NCI-H187 treated with DMSO at 0.1 percent for 48 hours (cell line): ENCODE data around the gene M1AP.

ENCODE experiments used
- DNase-seq: peaks from one replicate; lab custom pipeline; 2025; lab: John Stamatoyannopoulos, UW

M1AP gene

DNA sequence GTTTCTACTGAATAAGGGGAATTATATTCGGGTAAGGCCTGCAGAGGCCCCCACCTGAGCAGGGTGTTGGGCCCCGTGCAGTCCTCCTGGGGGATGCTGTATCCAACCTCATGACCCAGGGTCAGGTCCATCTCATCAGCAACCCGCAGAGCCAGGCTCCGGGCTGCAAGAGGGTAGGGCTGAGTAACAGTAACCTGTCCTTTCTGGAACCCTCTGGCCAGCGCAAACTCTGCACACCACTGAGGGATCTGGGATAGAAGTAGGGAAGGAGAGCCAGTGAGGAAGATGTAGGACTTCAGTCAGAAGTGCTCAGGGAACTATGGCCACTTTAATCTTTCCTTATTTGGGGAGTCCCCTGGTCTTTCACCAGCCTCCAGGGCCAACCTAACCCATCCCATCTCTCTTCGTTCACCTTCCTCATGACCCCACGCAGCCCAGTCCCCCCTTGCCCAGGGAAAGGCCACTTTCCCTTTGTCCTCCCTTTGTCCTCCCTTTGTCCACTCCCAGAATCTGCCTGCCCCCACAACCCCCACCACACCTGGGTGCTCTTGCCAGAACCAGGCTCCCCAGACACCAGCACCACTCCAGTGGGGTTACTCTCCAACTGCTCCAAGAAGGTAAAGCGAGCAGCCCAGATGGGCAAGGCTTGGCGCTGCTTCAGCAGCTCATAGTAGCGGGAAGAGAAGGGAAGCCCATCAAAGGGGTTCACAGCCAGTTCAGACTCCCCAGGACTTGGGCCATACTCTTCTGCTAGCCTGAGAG, 123.0 kb downstream of the M1AP start:
- no peak for DNase-seq

DNA sequence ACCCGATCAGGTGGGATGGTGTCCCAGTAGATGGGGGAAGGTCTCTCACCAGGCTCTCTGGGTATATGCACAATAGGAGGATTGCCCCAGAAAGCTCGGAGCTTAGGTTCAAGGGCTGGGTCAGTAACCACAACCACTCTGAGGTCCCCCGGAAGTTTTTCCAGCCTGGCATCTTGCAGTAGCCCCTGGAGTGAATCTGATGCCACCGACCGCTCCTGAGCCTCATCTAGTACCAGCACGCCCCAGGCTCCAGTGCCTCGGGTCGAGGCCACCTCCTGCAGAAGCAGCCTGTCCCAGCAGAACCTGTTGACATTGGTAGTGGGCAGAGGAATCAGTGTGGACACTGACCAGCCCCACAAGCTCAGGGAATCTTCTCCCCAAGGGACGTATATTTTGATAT, 124.1 kb downstream of the M1AP start:
- DNase-seq, result no peak

DNA sequence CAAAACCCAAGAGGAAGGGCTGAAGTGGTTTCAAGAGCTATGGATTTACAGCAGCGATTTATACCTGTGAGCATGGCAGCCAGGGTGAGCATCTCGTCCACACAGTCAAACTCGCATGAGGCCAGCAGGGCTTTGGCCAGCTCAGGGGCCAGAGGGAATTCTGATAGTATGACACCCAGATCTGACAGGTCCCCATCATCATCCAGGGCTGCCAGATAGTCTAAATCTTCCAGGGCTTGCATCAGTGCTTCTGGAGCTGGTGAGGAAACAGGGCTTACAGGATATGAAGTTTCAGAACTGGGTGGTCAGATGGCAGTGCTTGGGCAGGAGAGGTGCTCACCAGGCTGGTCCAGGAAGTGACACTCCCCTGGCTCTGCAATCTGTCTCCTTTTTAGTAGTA, 125.6 kb downstream of the M1AP start:
- DNase-seq, result no peak

DNA sequence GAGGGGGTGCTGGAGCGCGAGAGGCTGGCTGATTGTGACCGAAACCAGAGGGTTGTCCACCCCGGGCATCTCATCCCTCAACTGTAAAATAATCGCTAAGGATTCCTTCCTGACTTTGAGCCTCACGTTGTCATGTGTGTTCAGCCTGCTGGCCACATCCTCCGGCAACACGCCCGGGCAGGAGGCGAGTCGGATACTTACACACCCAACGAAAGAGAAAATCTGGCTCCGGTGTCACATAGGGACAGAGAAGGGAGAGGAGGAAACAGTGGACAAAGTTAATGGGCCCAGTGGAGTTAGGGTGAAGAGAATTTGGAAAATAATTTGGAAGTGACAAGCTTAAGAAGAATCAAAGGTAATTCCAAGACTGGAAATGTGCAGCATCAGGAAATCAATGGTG, 131.5 kb downstream of the M1AP start:
- no peak for DNase-seq

DNA sequence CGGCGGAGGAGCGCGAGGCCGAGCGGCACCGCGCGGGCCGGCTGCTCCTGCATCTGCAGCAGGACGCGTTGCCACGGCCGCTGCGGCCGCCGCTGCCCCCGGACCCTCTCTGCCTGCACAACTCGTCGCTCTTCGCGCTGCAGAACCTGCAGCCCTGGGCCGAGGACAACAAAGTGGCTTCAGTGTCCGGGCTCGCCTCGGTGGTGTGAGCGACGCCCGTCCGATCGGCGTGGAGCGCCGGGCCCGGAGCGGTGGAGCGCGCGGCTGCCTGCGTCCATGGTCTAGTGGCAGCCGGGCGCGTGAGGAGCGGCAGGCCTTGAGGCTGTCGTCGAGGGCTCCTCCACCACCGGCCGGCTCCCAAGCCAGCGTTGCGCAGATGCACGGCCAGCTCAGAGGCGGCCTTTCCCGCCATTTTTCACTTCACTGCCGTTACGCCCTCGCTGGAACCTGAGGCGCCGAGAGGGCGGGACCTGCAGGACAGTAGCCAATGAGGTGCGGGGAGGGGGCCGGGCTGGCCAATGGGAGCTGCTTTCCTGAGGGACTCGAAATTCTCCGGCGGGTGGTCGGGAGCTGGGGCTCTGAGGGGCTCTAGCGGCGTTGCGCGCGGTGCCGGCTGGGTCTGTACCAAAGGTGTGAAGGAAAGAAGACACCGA, 132.0 kb downstream of the M1AP start:
- no peak for DNase-seq

DNA sequence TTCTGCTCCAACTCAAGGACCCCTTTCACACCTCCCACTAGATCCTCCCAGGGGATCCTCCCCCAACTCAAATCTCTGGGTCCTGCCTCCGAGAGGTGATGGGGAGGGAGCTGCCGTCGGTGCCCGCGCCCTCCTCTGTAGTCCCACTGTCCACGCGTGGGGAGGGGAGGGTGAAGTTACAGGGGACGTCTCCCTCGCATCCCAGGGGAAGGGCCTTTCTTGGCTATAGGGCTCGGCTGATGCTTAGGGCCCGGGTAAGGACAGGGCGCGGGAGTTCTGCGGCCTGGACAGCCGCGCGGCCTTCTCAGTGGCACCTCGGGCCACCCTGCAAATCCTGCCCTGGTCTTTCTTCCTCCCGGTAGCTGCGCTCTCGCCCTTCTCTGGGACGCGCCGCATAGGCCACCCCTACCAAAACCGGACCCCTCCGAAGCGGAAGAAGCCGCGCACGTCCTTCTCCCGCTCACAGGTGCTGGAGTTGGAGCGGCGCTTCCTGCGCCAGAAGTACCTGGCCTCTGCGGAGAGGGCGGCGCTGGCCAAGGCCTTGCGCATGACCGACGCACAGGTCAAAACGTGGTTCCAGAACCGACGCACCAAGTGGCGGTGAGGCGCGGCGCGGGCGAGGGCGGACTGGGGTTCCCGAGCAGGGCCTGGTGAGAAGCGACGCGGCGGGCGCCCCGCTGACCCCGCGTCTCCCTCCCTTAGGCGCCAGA, 132.7 kb downstream of the M1AP start:
- DNase-seq, result no peak

DNA sequence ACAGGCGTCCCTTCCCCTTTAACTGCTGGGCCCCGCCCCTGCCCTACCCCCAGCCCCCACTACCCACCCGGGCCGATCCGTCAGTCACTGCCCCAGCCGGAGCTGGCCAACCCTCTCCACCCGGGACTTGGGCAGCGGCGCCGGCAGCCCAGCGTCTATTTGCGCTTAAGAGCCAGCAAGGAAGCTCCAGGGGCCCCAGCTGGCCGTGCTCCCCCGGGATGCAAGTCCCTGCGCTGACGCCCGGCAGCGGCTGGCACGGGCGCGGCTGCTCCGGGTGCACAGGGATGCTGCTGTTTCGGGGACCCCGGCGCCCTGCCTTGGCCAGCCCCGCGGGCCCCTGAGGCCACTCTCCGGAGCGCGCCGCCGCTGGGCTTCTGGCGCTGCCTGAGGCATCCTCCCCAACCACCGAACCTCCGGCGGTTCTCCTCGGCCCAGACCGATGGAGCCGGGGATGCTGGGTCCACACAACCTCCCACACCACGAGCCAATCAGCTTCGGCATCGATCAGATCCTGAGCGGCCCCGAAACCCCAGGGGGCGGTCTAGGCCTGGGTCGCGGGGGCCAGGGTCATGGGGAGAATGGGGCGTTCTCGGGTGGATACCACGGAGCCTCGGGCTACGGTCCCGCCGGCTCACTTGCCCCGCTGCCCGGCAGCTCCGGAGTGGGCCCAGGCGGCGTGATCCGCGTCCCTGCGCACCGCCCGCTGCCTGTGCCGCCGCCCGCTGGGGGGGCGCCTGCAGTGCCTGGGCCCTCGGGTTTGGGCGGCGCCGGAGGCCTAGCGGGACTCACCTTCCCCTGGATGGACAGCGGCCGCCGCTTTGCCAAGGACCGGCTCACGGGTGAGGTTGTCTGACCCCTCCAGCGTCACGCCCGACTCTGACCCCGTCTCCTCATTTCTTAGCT, 133.5 kb downstream of the M1AP start, which contains the start of gene TLX2:
Gene TLX2 (plus strand): TSS at position 83 of the 903 bp plus-strand sequence. CDS start 357 bp downstream, at position 440.
- no peak for DNase-seq

DNA sequence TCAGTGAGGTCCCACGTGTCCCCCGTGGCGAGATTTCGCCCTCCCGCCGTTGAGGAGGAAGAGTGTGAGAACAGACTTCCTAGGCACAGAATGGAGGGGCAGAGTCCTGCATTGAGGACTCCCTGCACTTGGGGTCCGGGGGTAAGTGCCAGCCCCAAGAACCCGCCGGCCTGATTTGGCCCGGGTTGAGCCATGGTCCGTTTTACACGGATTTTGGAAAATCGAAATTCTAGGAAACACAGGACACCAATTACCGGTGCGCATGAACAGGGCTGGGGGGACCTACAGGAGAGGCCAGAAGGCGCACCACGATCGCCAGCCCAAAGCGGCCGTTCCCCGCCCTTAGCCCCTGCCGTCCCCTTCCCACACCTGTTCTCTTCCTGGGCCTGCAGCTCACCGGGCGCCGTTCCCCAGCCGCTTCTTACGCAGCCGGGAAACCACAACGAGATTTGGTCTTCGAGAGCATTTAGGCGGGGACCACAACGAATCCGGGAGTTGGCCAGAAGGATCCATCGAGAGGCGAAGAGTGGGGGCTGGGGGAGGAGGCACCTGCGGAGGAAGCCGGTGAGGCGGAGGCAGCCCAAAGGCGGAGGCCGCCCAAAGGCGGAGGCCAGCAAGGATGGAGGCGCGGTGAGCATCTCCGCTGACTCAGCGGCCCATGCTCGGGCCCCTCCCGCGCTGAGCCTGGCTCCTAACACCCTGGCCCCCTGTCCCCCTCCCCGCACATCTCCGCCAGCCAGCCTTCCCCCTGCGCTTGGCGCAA, 134.3 kb downstream of the M1AP start:
- no peak for DNase-seq

DNA sequence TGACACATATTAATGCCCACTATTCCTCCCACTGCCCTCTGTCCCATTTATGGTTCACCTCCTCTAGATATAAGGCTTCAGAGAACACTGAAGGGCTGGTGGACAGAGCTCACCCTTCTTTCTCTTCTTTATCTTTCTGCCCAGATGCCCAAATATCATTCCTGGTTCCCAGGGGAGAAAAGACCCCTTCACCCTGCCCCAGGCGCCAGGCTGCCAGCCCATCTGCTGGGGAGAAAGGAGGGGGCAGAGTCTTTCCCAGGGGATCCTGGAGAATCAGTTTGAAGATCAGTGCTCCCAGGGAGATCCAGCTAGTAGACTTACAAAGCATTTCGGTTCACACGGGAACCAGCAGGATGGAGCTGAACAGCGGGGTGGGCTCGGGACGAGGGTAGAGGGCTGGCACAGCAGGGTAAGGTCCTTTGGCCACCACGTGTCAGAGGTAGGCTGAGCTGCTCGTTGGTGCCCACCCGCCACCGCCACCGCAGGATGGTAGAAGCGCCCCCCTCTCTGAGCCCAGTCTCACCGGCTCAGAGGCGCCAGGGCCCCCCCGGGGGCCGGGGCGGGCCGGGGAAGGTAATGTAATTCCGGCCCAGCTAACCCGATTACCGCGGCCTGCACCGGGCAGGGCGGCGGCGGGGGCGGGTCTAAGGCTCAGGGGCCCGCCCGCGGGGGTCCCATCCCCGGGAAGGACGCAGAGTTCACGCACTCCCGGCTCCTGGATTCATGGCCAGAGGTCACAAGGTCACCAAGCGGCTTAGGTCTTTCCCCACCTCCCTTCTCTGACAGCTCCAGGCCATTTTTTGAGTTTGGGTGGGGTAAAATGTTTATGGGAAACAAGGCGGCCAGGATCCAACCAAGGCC, 135.2 kb downstream of the M1AP start:
- DNase-seq, result no peak

DNA sequence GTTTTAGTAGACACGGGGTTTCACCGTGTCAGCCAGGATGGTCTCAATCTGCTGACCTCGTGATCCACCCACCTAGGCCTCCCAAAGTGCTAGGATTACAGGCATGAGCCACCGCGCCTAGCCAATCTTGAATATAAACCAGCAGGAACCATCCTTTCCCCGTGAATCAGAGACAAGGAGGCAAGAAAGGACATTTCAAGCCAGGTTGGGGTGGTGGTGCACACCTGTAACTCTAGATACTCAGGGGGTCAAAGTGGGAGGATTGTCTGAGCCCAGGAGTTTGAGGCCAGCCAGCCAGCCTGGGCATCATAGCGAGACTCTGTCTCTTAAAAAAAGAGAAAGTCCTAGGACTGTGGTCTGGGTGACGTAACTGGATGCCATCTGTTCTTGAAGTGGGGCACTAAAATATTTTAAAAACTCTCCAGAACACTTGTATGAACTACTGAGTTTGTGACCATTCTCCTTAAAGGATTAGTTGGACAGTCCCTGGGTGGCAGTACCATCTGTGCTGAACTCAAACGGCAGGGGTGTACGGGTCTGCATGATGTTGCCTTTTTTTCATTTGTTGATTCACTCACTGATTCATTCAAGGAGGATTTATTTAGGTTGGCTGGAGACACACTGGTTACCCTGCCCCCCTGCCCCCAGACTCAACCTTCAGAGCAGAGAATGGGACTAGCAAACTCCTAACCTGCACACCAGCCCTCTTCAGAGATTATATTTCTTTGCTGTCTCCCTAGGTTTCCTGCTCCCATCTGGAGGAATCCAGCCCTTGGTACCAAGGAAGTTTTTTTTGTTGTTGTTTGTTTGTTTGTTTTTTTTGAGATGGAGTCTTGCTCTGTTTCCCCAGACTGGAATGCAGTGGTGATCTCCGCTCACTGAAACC, 136.8 kb downstream of the M1AP start:
- DNase-seq, result no peak

DNA sequence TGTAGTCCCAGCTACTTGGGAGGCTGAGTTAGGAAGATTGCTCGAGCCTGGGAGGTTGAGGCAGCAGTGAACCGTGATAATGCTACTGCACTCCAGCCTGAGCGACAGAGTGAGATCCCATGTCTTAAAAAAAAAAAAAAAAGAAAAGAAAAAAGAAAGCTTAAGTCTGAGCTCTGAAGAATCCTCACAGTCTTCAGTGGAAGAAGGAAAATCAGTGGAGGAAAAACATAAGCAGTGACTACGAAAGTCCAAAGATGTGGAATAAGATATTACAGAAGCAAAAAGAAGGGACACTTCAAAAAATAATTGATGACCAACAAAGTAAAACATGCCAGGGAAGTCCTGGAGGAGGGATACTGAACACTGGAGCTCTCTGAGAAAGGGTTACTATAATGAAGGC, 137.9 kb downstream of the M1AP start:
- no peak for DNase-seq

DNA sequence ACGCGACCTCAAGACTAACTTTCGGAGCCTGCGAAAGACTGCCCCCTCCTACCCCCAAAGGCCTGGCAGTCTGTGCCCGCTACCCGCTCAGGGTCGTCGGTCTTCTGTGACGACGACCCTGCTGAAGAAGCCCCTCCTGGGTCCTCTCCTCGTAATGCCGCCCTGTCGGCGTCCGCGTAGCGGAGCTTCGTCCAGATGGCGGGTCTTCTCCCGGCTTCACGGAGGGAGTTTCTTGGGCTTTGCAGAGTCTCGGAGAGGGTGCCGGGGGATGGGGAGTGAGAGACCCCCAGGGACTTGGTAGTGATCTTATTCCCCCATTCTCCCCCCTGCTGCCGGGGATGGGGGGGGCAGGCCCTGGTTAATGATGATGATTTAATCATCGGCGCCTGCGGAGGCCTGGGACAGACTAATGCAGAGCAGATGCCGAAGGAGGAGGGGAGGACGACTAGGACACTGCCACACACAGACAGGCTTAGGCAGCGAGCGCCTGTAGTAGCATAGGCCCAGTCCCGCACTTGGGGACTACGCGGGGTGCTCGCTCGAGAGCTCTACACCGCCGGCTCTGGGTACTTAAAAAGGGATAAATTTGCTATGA, 140.1 kb downstream of the M1AP start:
- DNase-seq, result no peak
